ENCODE data around the gene TMEM132D.

The TMEM132D gene

GRCh38 chr12:129331356-129332085 is 572.3 kb downstream of the TMEM132D start:
- Histone ChIP-seq H3K36me3 (replicated peaks) (no peaks in the 10 kb centered on the region), H3K27me3 (ENCODE audit: low read depth) (no peaks in the 10 kb centered on the region), H3K9me3 (no peaks in the 10 kb centered on the region; the same call in 1 of the 2 replicates), H3K4me1 (no peaks in the 10 kb centered on the region), H3K4me3 (no peak overlapping the region)
- in situ Hi-C loops (cut with MboI; ENCODE audit: low sequenced_read_pairs) = no loop called here
- DNase-seq (ENCODE audit: low spot score in 2 of 2) = no peak

GRCh38 chr12:129328235-129328634 is 575.6 kb downstream of the TMEM132D start:
- Histone ChIP-seq H3K36me3 (replicated peaks) (no peaks in the 10 kb centered on the region), H3K9me3 (no peaks in the 10 kb centered on the region; the same call in 1 of the 2 replicates), H3K4me3 (no peak overlapping the region), H3K27me3 (ENCODE audit: low read depth) (no peaks in the 10 kb centered on the region), H3K4me1 (no peaks in the 10 kb centered on the region)
- DNase-seq (ENCODE audit: low spot score in 2 of 2) = no peak
- in situ Hi-C loops (cut with MboI; ENCODE audit: low sequenced_read_pairs) = no loop called here

GRCh38 chr12:129325566-129325965 is 578.3 kb downstream of the TMEM132D start:
- H3K4me3 ChIP-seq = no peak overlapping the region
- no peaks in the 10 kb centered on the region for H3K36me3 ChIP-seq (replicated peaks)
- no peaks in the 10 kb centered on the region; the same call in 1 of the 2 replicates for H3K9me3 ChIP-seq
- H3K27me3 ChIP-seq (ENCODE audit: low read depth) = no peaks in the 10 kb centered on the region
- H3K4me1 ChIP-seq = no peaks in the 10 kb centered on the region
- in situ Hi-C loops (cut with MboI; ENCODE audit: low sequenced_read_pairs) = no loop called here
- DNase-seq (ENCODE audit: low spot score in 2 of 2) = no peak

- no peak for DNase-seq (ENCODE audit: low spot score in 2 of 2)
- no peaks in the 10 kb centered on the region for H3K4me1 ChIP-seq
- H3K4me3 ChIP-seq = no peak overlapping the region
- no peaks in the 10 kb centered on the region for H3K27me3 ChIP-seq (ENCODE audit: low read depth)
- H3K36me3 ChIP-seq (replicated peaks) = no peaks in the 10 kb centered on the region
- 0 out of 2 replicates have a peak, but pooled peaks cover 2% of the 10 kb centered on the region for H3K9me3 ChIP-seq
- in situ Hi-C loops (cut with MboI; ENCODE audit: low sequenced_read_pairs) = no loop called here
Observed at GRCh38 chr12:129312048-129312447, 591.8 kb downstream of the TMEM132D start.

- Histone ChIP-seq H3K27me3 (ENCODE audit: low read depth) (no peaks in the 10 kb centered on the region), H3K9me3 (0 out of 2 replicates have a peak, but pooled peaks cover 2% of the 10 kb centered on the region), H3K4me1 (no peaks in the 10 kb centered on the region), H3K36me3 (replicated peaks) (no peaks in the 10 kb centered on the region), H3K4me3 (no peak overlapping the region)
- in situ Hi-C loops (cut with MboI; ENCODE audit: low sequenced_read_pairs) = no loop called here
- DNase-seq (ENCODE audit: low spot score in 2 of 2) = no peak
Observed at GRCh38 chr12:129310346-129310745, 593.5 kb downstream of the TMEM132D start.

GRCh38 chr12:129305851-129306250 is 598.0 kb downstream of the TMEM132D start:
- Histone ChIP-seq H3K27me3 (ENCODE audit: low read depth) (no peaks in the 10 kb centered on the region), H3K36me3 (replicated peaks) (no peaks in the 10 kb centered on the region), H3K4me3 (no peak overlapping the region), H3K4me1 (no peaks in the 10 kb centered on the region), H3K9me3 (0 out of 2 replicates have a peak, but pooled peaks cover 2% of the 10 kb centered on the region)
- in situ Hi-C loops (cut with MboI; ENCODE audit: low sequenced_read_pairs) = no loop called here
- no peak for DNase-seq (ENCODE audit: low spot score in 2 of 2)

GRCh38 chr12:129304529-129304928 is 599.3 kb downstream of the TMEM132D start:
- Histone ChIP-seq H3K27me3 (ENCODE audit: low read depth) (no peaks in the 10 kb centered on the region), H3K9me3 (0 out of 2 replicates have a peak, but pooled peaks cover 2% of the 10 kb centered on the region), H3K4me3 (no peak overlapping the region), H3K4me1 (no peaks in the 10 kb centered on the region), H3K36me3 (replicated peaks) (no peaks in the 10 kb centered on the region)
- in situ Hi-C loops (cut with MboI; ENCODE audit: low sequenced_read_pairs) = no loop called here
- DNase-seq (ENCODE audit: low spot score in 2 of 2) = no peak

GRCh38 chr12:129300011-129300410 is 603.8 kb downstream of the TMEM132D start:
- in situ Hi-C loops (cut with MboI; ENCODE audit: low sequenced_read_pairs) = no loop called here
- no peaks in the 10 kb centered on the region for H3K4me1 ChIP-seq
- H3K36me3 ChIP-seq (replicated peaks) = no peaks in the 10 kb centered on the region
- no peak overlapping the region for H3K4me3 ChIP-seq
- no peak for DNase-seq (ENCODE audit: low spot score in 2 of 2)
- no peaks in the 10 kb centered on the region for H3K9me3 ChIP-seq
- H3K27me3 ChIP-seq (ENCODE audit: low read depth) = no peaks in the 10 kb centered on the region

- Histone ChIP-seq H3K4me1 (no peaks in the 10 kb centered on the region), H3K27me3 (ENCODE audit: low read depth) (no peaks in the 10 kb centered on the region), H3K36me3 (replicated peaks) (no peaks in the 10 kb centered on the region), H3K9me3 (no peaks in the 10 kb centered on the region), H3K4me3 (no peak overlapping the region)
- DNase-seq (ENCODE audit: low spot score in 2 of 2) = no peak
- in situ Hi-C loops (cut with MboI; ENCODE audit: low sequenced_read_pairs) = no loop called here
Observed at GRCh38 chr12:129298921-129299320, 604.9 kb downstream of the TMEM132D start.

- Histone ChIP-seq H3K4me1 (no peaks in the 10 kb centered on the region), H3K9me3 (no peaks in the 10 kb centered on the region), H3K36me3 (replicated peaks) (no peaks in the 10 kb centered on the region), H3K27me3 (ENCODE audit: low read depth) (no peaks in the 10 kb centered on the region), H3K4me3 (no peak overlapping the region)
- in situ Hi-C loops (cut with MboI; ENCODE audit: low sequenced_read_pairs) = no loop called here
- no peak for DNase-seq (ENCODE audit: low spot score in 2 of 2)
Observed at GRCh38 chr12:129296671-129297070, 607.2 kb downstream of the TMEM132D start.

- no peaks in the 10 kb centered on the region for H3K9me3 ChIP-seq
- H3K4me3 ChIP-seq = no peak overlapping the region
- H3K36me3 ChIP-seq (replicated peaks) = no peaks in the 10 kb centered on the region
- in situ Hi-C loops (cut with MboI; ENCODE audit: low sequenced_read_pairs) = no loop called here
- no peak for DNase-seq (ENCODE audit: low spot score in 2 of 2)
- no peaks in the 10 kb centered on the region for H3K4me1 ChIP-seq
- H3K27me3 ChIP-seq (ENCODE audit: low read depth) = no peaks in the 10 kb centered on the region
Observed at GRCh38 chr12:129294868-129295267, 609.0 kb downstream of the TMEM132D start.

GRCh38 chr12:129279771-129280170 is 624.1 kb downstream of the TMEM132D start:
- no peaks in the 10 kb centered on the region for H3K27me3 ChIP-seq (ENCODE audit: low read depth)
- H3K4me1 ChIP-seq = no peaks in the 10 kb centered on the region
- H3K4me3 ChIP-seq = no peak overlapping the region
- H3K36me3 ChIP-seq (replicated peaks) = no peaks in the 10 kb centered on the region
- H3K9me3 ChIP-seq = no peaks in the 10 kb centered on the region
- in situ Hi-C loops (cut with MboI; ENCODE audit: low sequenced_read_pairs) = no loop called here
- no peak for DNase-seq (ENCODE audit: low spot score in 2 of 2)

- Histone ChIP-seq H3K4me1 (no peaks in the 10 kb centered on the region), H3K27me3 (ENCODE audit: low read depth) (no peaks in the 10 kb centered on the region), H3K4me3 (no peak overlapping the region), H3K36me3 (replicated peaks) (no peaks in the 10 kb centered on the region), H3K9me3 (peaks cover 2% of the 10 kb centered on the region; the same call in 1 of the 2 replicates)
- in situ Hi-C loops (cut with MboI; ENCODE audit: low sequenced_read_pairs) = no loop called here
- DNase-seq (ENCODE audit: low spot score in 2 of 2) = no peak
Observed at GRCh38 chr12:129276361-129277060, 627.3 kb downstream of the TMEM132D start.

GRCh38 chr12:129269756-129270495 is 633.9 kb downstream of the TMEM132D start:
- no peak for DNase-seq (ENCODE audit: low spot score in 2 of 2)
- Histone ChIP-seq H3K36me3 (replicated peaks) (no peaks in the 10 kb centered on the region), H3K27me3 (ENCODE audit: low read depth) (no peaks in the 10 kb centered on the region), H3K4me1 (no peaks in the 10 kb centered on the region), H3K4me3 (no peak overlapping the region), H3K9me3 (peaks cover 2% of the 10 kb centered on the region; the same call in 1 of the 2 replicates)
- in situ Hi-C loops (cut with MboI; ENCODE audit: low sequenced_read_pairs) = no loop called here

Data from HAP-1 (cell line).